ENCODE results near the gene NFX1.

GRCh38 chr9:33329117-33329563 is 38.8 kb downstream of the NFX1 start:
- TF ChIP-seq CTCF (IDR thresholded peaks at IDR 0.05) (no peak), POLR2A (IDR thresholded peaks at IDR 0.05) (no peak)

Measured in right lobe of liver (tissue), 4 donors.